Natural killer cell (primary cell): Measurements from ENCODE around the gene NHEJ1. TPM values are rescaled to one million over a fixed set of nuclear protein-coding genes. Genes with fewer than 3 reads are reported as not detected.

Experiments used
- ATAC-seq, 3 donors: fragments of 150-1000 bp in 2 of 3; fragments of 200-7000 bp in 1 of 3; cut with Tn5 transposase; 1 replicate in 1 of 3; 2 replicates in 2 of 3; pipeline ENCODE4 v1.10.0; 2021; ENCODE audit warnings: mild to moderate bottlenecking in 2 of 3, moderate library complexity in 2 of 3
- DNase-seq, 2 donors: peaks; one replicate each; pipeline versions ENCODE4 v3.0.0 to v3.0.0-alpha.2; 2013 to 2021; ENCODE audit warnings: mixed read lengths in 1 of 2
- H3K27ac ChIP-seq: one replicate; pipeline ENCODE4 v1.5.1; 2013; ENCODE audit warnings: mild to moderate bottlenecking, low read length
- H3K27me3 ChIP-seq: one replicate; pipeline ENCODE4 v1.6.1; 2013; ENCODE audit warnings: low read length; ENCODE audit not compliant: control insufficient read depth, insufficient read depth
- H3K36me3 ChIP-seq: one replicate; pipeline ENCODE4 v1.6.1; 2013; ENCODE audit warnings: low read length; ENCODE audit not compliant: control insufficient read depth, insufficient read depth
- H3K4me1 ChIP-seq: one replicate; pipeline ENCODE4 v1.6.1; 2013; ENCODE audit warnings: low read length; ENCODE audit not compliant: control insufficient read depth, insufficient read depth
- H3K4me3 ChIP-seq: one replicate; pipeline ENCODE4 v1.5.1; 2013; ENCODE audit warnings: low read length
- H3K9me3 ChIP-seq: one replicate; pipeline ENCODE4 v1.6.1; 2013; ENCODE audit warnings: low read length; ENCODE audit not compliant: control insufficient read depth, insufficient read depth
- H3K27ac Mint-ChIP-seq, 2 donors: one replicate each; pipeline ENCODE4 v1.8.0; 2022; ENCODE audit warnings: mild to moderate bottlenecking in 2 of 2, mixed read lengths in 2 of 2, moderate library complexity in 1 of 2
- H3K27me3 Mint-ChIP-seq, 2 donors: one replicate each; pipeline ENCODE4 v1.8.0; 2022; ENCODE audit warnings: low read depth in 2 of 2, mixed read lengths in 2 of 2
- H3K36me3 Mint-ChIP-seq: one replicate; pipeline ENCODE4 v1.8.0; 2022; ENCODE audit warnings: mixed read lengths
- H3K4me1 Mint-ChIP-seq, 2 donors: one replicate each; pipeline ENCODE4 v1.8.0; 2022; ENCODE audit warnings: mixed read lengths in 2 of 2
- H3K4me3 Mint-ChIP-seq: one replicate; pipeline ENCODE4 v1.8.0; 2022; ENCODE audit warnings: mild to moderate bottlenecking, moderate library complexity, mixed read lengths
- H3K9me3 Mint-ChIP-seq, 2 donors: one replicate each; pipeline ENCODE4 v1.8.0; 2022; ENCODE audit warnings: mixed read lengths in 2 of 2
- WGBS: methylation state at CpG from one replicate; pipeline ENCODE4 v1.1.7; 2013; ENCODE audit warnings: missing lambda C conversion rate; ENCODE audit not compliant: insufficient coverage; 5-methylcytosine and 5-hydroxymethylcytosine counted together
- intact Hi-C: fragments of 100-400 bp; cut with micrococcal nuclease; formaldehyde crosslinking; loops from one replicate; pipeline ENCODE4 v1.14.2; 2022
- total RNA-seq, 4 donors: library from RNA; stranded (reverse); fragments of 120-200 nt in 1 of 4; gene quantifications; one replicate each; pipeline versions ENCODE4 v1.2.3 to v1.2.4, GENCODE V29; 2013 to 2022
- TF ChIP-seq, protein P1 (sequence below): fragments of 200-600 bp; IDR thresholded peaks from one replicate; pipeline ENCODE4 v1.8.0; 2022; ENCODE audit warnings: antibody characterized with exemption

NHEJ1 gene
- total RNA-seq, 3 donors from 2014 or later (not counting 1 experiment from before 2014, with no cell fraction given) = 9.9 to 12.7 (median 11.0) TPM

DNA sequence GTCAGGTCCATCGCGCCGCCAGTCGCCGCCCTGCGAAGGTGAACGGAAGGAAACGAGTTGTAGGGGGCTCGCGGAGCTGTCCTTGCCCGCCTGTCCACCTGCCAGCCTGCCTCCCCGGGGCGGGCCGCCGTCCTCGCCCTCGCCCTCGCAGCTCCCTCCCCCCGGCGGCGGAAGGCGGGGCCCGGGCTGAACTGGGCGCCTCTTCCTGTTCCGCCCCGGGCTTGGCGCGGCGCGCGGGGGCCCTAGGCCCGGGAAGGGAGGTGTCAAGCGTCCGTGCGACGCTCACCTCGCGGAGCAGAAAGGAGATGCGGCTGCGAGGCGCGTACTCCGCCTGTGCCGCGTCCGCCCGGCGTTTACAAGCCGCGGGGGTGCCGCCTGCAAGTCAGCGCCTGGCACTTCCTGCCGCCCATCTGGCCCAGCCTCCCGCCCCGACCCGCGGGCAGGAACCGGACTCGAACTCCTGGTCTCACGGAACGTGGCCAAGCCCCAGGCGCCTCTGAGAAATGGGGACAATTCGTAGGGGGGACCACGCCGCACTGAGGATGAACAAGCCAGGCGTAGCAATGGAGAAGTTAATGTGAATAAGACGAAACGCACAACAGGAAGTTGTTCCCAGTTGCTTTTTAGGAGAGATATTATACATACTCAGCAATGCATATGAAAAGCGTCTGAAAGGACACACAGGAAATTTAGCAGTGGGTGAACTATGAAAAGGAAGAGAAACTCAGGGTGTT, 16.4 kb upstream of the NHEJ1 start, which contains the start of gene CNPPD1:
CNPPD1 (minus strand) TSS at position 108 of the 734 bp plus-strand sequence; CDS start at position 11, 97 bp downstream.
- peak within 1 kb of the TSS; percentile 98 for H3K27ac ChIP-seq
- H3K9me3 ChIP-seq = no peaks in the 10 kb centered on the region
- peaks cover 55% of the 10 kb centered on the region for H3K36me3 ChIP-seq
- peaks cover 43% of the 10 kb centered on the region for H3K4me1 ChIP-seq
- Mint-ChIP-seq H3K4me1 (peaks cover 47 to 72% of the 10 kb centered on the region in 2 donors), H3K9me3 (no peaks in the 10 kb centered on the region), H3K4me3 (peak within 1 kb of the TSS; percentile 97), H3K36me3 (peaks cover 9% of the 10 kb centered on the region), H3K27ac (peak within 1 kb of the TSS; percentile 99 to 100), H3K27me3 (no peaks in the 10 kb centered on the region)
- peak; percentile 72 to 89 (median 79) for ATAC-seq
- DNase-seq = peak; percentile 85 to 94
- H3K4me3 ChIP-seq = peak within 1 kb of the TSS; percentile 61
- TF ChIP-seq, protein P1, sequence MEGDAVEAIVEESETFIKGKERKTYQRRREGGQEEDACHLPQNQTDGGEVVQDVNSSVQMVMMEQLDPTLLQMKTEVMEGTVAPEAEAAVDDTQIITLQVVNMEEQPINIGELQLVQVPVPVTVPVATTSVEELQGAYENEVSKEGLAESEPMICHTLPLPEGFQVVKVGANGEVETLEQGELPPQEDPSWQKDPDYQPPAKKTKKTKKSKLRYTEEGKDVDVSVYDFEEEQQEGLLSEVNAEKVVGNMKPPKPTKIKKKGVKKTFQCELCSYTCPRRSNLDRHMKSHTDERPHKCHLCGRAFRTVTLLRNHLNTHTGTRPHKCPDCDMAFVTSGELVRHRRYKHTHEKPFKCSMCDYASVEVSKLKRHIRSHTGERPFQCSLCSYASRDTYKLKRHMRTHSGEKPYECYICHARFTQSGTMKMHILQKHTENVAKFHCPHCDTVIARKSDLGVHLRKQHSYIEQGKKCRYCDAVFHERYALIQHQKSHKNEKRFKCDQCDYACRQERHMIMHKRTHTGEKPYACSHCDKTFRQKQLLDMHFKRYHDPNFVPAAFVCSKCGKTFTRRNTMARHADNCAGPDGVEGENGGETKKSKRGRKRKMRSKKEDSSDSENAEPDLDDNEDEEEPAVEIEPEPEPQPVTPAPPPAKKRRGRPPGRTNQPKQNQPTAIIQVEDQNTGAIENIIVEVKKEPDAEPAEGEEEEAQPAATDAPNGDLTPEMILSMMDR = no peak
- intact Hi-C loops = loop anchor here (1.0 to 10.0 kb wide), 4 partner anchors 78 to 280 kb away; partner anchors contain the start of genes DNAJB2 and DNPEP
- under 1% methylated on average over 69 of the region's 69 CpGs for WGBS
- H3K27me3 ChIP-seq = no peaks in the 10 kb centered on the region

DNA sequence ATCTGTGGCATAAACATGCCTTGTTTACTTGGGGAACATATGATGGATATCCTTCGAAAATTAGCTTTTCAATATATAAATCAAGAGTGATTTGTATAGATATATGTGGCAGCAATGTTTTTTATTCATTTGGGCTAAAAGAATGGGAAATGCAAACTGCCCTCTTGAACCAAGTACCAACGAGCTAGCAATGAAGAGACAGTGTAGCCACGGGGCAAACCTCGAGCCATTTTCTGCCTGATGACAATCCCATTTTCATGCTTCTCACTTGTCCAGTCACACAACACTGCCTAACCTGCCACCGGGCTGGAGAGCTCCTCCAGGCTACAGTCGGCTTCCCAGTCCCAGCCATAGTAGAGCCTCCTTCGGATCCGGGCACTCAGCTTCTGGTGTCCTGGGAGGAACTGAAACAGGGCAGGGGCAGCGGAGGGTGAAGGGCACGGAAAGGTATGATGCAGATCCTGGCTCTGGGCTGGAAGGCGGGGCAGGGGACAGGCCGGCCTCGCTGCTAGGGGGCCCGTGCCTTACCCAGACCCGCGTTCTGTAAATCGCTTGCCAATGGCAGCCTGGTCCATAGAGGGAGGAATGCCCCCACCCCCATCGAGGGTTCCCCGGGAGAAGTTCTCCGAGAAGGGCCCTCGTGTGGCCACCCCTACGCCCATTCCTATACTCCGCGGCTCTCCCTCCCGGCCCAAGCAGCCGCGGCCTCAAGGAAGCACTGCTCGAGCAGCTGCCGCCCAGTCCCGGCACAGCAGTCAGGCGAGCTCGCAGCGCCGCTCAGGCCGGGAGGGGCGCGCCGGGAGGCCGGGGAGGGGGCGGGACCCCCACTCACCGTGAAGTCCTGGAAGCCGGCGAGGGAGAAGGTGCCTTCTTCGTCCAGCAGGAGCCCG, 15.6 kb upstream of the NHEJ1 start:
- Histone ChIP-seq H3K4me1 (peaks cover 43% of the 10 kb centered on the region), H3K4me3 (peak overlapping the region; percentile 52)
- TF ChIP-seq, protein P1 = no peak

DNA sequence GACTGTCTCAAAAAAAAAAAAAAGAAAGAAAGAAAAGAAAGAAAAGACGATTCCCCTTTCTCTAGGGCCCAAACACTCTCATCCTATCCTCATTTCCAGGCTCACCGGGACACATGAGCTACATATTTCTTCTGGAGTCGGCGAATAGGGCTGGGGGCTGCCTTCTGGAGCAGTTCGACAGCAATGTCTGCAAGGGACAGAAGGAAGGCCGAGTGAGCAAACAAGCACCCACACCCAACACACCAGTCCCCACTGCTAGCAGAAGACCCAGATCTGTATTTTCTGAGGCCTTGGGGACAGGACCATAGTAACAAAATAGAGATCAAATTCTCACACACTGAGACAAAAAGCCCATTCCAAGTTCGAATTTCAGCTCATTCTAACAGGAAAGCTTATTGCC, 14.9 kb upstream of the NHEJ1 start:
- no peaks in the 10 kb centered on the region for H3K27me3 Mint-ChIP-seq
- peaks cover 43% of the 10 kb centered on the region for H3K4me1 ChIP-seq
- H3K27me3 ChIP-seq = no peaks in the 10 kb centered on the region
- H3K36me3 ChIP-seq = peaks cover 46% of the 10 kb centered on the region
- peaks cover 9% of the 10 kb centered on the region for H3K36me3 Mint-ChIP-seq
- 86% methylated on average over 6 of the region's 7 CpGs for WGBS
- peak overlapping the region; percentile 98 for H3K27ac ChIP-seq
- H3K4me3 ChIP-seq = no peak overlapping the region
- peak overlapping the region; percentile 83 for H3K4me3 Mint-ChIP-seq
- no peaks in the 10 kb centered on the region for H3K9me3 Mint-ChIP-seq
- no peaks in the 10 kb centered on the region for H3K9me3 ChIP-seq
- intact Hi-C loops = loop anchor here (5.0 to 10.0 kb wide), 2 partner anchors 209 to 278 kb away; partner anchors contain the start of gene DNPEP
- H3K27ac Mint-ChIP-seq = peak overlapping the region; percentile 99 to 100
- ATAC-seq (no peak), DNase-seq (no peak)
- peaks cover 45 to 64% of the 10 kb centered on the region in 2 donors for H3K4me1 Mint-ChIP-seq
- TF ChIP-seq, protein P1 = no peak

More for the DNA sequence above, 15.6 kb upstream of the NHEJ1 start:
- Histone ChIP-seq H3K27me3 (no peaks in the 10 kb centered on the region), H3K9me3 (no peaks in the 10 kb centered on the region), H3K36me3 (peaks cover 52% of the 10 kb centered on the region), H3K27ac (peak overlapping the region; percentile 98)
- Mint-ChIP-seq H3K9me3 (no peaks in the 10 kb centered on the region), H3K27me3 (no peaks in the 10 kb centered on the region), H3K4me1 (peaks cover 52 to 69% of the 10 kb centered on the region in 2 donors), H3K27ac (peak overlapping the region; percentile 99 to 100), H3K36me3 (peaks cover 9% of the 10 kb centered on the region), H3K4me3 (peak overlapping the region; percentile 83)
- intact Hi-C loops = loop anchor here (2.0 to 10.0 kb wide), 3 partner anchors 79 to 279 kb away; partner anchors contain the start of gene DNPEP
- ATAC-seq (peak; percentile 8 to 17 (median 11)), DNase-seq (peak in 1 of 2 donors; percentile 58)
- WGBS = 2% methylated on average over 45 of the region's 45 CpGs
